ENCODE data around the gene CD40.

- TF ChIP-seq CTCF (IDR thresholded peaks at IDR 0.05) (peak; percentile 53), ZFX (IDR thresholded peaks at IDR 0.05; ENCODE audit: borderline replicate concordance) (no peak)
Measured at GRCh38 chr20:46099491-46100287, 18.4 kb upstream of the CD40 start.
